Measurements from ENCODE around the gene PLEKHA4.
"Not testable (repeated sequence)": the region's sequence is repeated elsewhere in the genome, so short reads cannot be mapped to it uniquely, and the experiment has no call there.

The PLEKHA4 gene

GRCh38 chr19:48795685-48796070 is 72.7 kb downstream of the PLEKHA4 start:
- no peak for TF ChIP-seq CTCF (IDR thresholded peaks at IDR 0.05; ENCODE audit: low read depth, low read length, missing control alignments)
- no peak overlapping the region for H3K4me3 ChIP-seq (ENCODE audit: low read depth, low read length)
- DNase-seq (ENCODE audit: low read depth), result no peak

GRCh38 chr19:48795055-48795684 is 73.2 kb downstream of the PLEKHA4 start:
- DNase-seq (ENCODE audit: low read depth), result peak; percentile 78
- peak overlapping the region; percentile 54 for H3K4me3 ChIP-seq (ENCODE audit: low read depth, low read length)

GRCh38 chr19:48794291-48794690 is 74.1 kb downstream of the PLEKHA4 start:
- TF ChIP-seq CTCF (IDR thresholded peaks at IDR 0.05; ENCODE audit: low read depth, low read length, missing control alignments), result no peak
- DNase-seq (ENCODE audit: low read depth), result no peak
- H3K4me3 ChIP-seq (ENCODE audit: low read depth, low read length), result no peak overlapping the region

More at GRCh38 chr19:48795055-48795684, 73.2 kb downstream of the PLEKHA4 start:
- TF ChIP-seq CTCF (IDR thresholded peaks at IDR 0.05; ENCODE audit: low read depth, low read length, missing control alignments), result peak; percentile 91

GRCh38 chr19:48793271-48793670 is 75.1 kb downstream of the PLEKHA4 start:
- DNase-seq (ENCODE audit: low read depth), result no peak
- TF ChIP-seq CTCF (IDR thresholded peaks at IDR 0.05; ENCODE audit: low read depth, low read length, missing control alignments), result no peak
- no peak overlapping the region for H3K4me3 ChIP-seq (ENCODE audit: low read depth, low read length)

- H3K4me3 ChIP-seq (ENCODE audit: low read depth, low read length); DNase-seq (ENCODE audit: low read depth): not testable (repeated sequence)
These were observed 81.1 kb downstream of the PLEKHA4 start for GRCh38 chr19:48787331-48787730.
